PFSK-1 (cell line): ENCODE measurements around the gene TBC1D23.

Experiments used
- FOXP2 ChIP-seq: optimal IDR thresholded peaks from 2 replicates; pipeline ENCODE3; 2011; ENCODE audit warnings: borderline replicate concordance, control low read depth, inconsistent platforms; ENCODE audit not compliant: insufficient read depth; ENCODE audit errors: extremely low read length, extremely low read depth
- POLR2AphosphoS5 ChIP-seq: IDR thresholded peaks from 2 replicates; pipeline ENCODE4 v1.6.1; 2012; ENCODE audit warnings: low read depth, mild to moderate bottlenecking, control low read depth, low read length, moderate library complexity
- SIN3A ChIP-seq: IDR thresholded peaks from 2 replicates; pipeline ENCODE4 v1.6.1; 2012; ENCODE audit warnings: mild to moderate bottlenecking, low read length, moderate library complexity, borderline replicate concordance; ENCODE audit not compliant: insufficient read depth
- TAF1 ChIP-seq: IDR thresholded peaks from 2 replicates; pipeline ENCODE4 v1.6.1; 2012; ENCODE audit warnings: low read length, control low read depth, borderline replicate concordance; ENCODE audit not compliant: insufficient read depth
- TF ChIP-seq, protein P1 (sequence below), 2 experiments: IDR thresholded peaks; 2 replicates each; pipeline versions ENCODE4 v1.6.1 to v1.8.0; 2011 to 2012; ENCODE audit warnings: low read depth in 2 of 2, low read length in 2 of 2, control low read depth in 1 of 2, inconsistent platforms in 1 of 2, mild to moderate bottlenecking in 1 of 2, moderate library complexity in 1 of 2; ENCODE audit not compliant: insufficient read depth in 1 of 2

Gene TBC1D23

DNA sequence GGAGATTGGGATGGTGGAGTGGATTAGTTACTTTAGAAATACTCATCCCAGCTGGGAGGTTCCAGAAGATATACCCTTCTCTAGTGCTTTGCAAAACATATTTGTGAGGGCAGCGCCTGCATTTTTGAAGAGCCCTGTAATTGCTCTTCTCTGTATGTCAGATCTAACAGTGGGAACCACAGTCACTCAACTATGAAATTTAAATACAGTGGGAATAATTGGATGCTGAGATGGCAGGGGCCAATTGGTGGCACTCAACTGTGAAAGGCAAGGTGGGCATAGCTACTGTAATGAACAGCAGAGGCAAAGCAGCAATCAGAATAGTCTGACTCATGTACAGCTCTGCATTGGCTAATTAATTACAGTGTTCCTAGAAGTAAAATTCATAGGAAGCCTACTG, 22.2 kb upstream of the TBC1D23 start:
- TF ChIP-seq POLR2AphosphoS5 (no peak), SIN3A (no peak), TAF1 (no peak), FOXP2 (no peak)
- TF ChIP-seq, protein P1, sequence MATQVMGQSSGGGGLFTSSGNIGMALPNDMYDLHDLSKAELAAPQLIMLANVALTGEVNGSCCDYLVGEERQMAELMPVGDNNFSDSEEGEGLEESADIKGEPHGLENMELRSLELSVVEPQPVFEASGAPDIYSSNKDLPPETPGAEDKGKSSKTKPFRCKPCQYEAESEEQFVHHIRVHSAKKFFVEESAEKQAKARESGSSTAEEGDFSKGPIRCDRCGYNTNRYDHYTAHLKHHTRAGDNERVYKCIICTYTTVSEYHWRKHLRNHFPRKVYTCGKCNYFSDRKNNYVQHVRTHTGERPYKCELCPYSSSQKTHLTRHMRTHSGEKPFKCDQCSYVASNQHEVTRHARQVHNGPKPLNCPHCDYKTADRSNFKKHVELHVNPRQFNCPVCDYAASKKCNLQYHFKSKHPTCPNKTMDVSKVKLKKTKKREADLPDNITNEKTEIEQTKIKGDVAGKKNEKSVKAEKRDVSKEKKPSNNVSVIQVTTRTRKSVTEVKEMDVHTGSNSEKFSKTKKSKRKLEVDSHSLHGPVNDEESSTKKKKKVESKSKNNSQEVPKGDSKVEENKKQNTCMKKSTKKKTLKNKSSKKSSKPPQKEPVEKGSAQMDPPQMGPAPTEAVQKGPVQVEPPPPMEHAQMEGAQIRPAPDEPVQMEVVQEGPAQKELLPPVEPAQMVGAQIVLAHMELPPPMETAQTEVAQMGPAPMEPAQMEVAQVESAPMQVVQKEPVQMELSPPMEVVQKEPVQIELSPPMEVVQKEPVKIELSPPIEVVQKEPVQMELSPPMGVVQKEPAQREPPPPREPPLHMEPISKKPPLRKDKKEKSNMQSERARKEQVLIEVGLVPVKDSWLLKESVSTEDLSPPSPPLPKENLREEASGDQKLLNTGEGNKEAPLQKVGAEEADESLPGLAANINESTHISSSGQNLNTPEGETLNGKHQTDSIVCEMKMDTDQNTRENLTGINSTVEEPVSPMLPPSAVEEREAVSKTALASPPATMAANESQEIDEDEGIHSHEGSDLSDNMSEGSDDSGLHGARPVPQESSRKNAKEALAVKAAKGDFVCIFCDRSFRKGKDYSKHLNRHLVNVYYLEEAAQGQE (IDR thresholded peaks at IDR 0.05; ENCODE audit: insufficient read depth in 1 of 2, low read depth in 2 of 2, low read length in 2 of 2): no peak

DNA sequence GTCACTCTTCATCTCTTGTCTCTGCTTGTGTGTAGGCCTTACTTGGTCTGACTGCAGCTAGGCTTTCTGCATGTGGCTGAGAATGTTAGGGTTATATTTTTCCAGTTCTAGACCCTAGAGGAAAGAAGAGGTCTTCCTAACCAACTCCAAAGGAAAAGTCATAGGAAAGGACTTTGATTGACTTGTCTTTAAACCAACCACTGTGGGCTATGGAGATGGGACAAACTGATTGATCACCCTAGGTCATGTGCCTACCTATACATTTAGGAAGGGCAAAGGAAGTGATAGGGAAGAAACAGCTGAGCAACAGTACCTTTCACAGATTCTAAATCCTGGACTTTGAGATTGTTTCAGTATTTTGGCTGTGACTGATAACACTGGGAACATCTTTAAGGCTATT, 16.5 kb upstream of the TBC1D23 start:
- TF ChIP-seq POLR2AphosphoS5 (no peak), FOXP2 (no peak), TAF1 (no peak), SIN3A (no peak)
- TF ChIP-seq, protein P1 (IDR thresholded peaks at IDR 0.05; ENCODE audit: insufficient read depth in 1 of 2, low read depth in 2 of 2, low read length in 2 of 2): no peak

DNA sequence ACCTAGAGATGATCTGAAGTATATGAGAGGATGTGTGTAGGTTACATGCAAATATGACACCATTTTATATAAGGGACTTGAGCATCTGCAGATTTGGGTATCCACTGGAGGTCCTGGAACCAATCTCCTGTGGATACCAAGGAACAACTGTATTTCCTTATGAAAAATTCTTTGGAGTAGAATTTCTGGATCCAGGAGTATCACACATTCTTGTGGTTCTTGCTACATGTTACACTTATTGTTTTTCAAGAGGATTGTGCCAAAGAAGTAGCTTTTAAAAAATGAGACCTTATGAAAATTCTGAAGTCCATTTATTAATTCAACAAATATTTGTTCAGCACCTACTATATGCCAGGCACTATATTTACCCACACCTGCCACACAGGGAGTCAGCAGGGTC, 15.7 kb upstream of the TBC1D23 start:
- TF ChIP-seq FOXP2: no peak
- TF ChIP-seq, protein P1 (IDR thresholded peaks at IDR 0.05; ENCODE audit: insufficient read depth in 1 of 2, low read depth in 2 of 2, low read length in 2 of 2): no peak

DNA sequence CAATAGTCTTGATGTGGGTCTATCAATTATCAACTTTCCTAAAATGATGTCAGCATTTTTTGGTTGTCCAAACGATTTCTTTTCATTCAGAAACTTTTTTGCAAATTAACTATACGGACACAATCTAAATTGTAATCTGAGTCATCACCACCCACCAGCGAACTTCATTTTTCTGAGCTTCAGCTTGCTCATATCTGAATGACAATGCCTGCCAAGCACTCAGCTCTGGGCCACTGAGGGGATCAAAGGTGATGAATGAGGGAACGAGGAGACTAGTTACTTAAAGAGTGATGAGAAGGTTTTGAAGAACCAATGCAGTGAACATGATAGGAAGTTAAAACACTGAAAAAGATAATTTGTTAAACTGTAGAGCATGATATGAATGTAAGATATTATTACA, 14.9 kb upstream of the TBC1D23 start:
- TF ChIP-seq FOXP2 (no peak), TAF1 (no peak), SIN3A (no peak)
- TF ChIP-seq, protein P1 (IDR thresholded peaks at IDR 0.05; ENCODE audit: insufficient read depth in 1 of 2, low read depth in 2 of 2, low read length in 2 of 2): no peak

DNA sequence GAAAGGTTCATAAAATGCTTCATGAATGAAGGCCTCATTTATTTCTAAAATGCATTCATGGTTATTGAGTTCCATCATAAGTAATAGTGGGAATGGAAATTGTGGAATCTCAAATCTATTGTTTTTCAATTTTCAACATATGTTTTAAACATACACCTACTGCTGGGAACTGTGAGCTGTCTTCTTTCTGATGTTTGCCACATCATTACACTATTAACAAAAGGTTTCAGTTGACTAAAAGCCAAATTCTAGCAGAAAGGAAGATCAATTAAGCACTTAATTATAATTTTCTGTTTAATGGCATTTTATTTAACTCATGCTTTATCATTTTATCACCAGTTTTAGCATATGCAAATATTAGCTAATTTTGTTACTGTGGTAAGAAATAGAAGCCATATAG, 13.8 kb upstream of the TBC1D23 start:
- no peak for TF ChIP-seq SIN3A
- TF ChIP-seq, protein P1 (IDR thresholded peaks at IDR 0.05; ENCODE audit: insufficient read depth in 1 of 2, low read depth in 2 of 2, low read length in 2 of 2): no peak
- TF ChIP-seq FOXP2: no peak
- TF ChIP-seq TAF1: no peak
- no peak for TF ChIP-seq POLR2AphosphoS5
